Measurements from ENCODE around the gene ANXA4. TPM values are rescaled to one million over a fixed set of nuclear protein-coding genes. Genes with fewer than 3 reads are reported as not detected.

Gene ANXA4
- total RNA-seq, 2 donors from 2014 or later = 62.8 to 67.8 TPM

DNA sequence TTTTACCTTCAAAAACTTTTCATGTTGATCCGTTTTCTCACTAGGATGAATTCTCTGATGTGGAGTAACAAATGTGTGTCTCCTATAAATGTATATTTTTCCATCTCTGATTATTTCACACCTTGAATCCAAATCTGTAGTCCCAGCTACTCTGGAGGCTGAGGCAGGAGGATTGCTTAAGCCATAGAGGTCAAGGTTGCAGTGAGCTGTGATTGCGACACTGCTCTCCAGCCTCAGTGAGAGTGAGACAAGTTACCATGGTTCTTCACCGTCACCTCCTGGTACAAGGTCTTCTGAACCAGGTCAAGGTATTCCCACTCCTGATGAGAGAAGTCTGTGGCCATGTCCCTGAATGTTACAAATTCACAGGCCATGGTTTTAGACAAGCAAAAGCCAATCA lies 102.6 kb downstream of the ANXA4 start:
- Histone ChIP-seq H3K4me3 (no peak overlapping the region), H3K27me3 (replicated peaks; ENCODE audit: insufficient read depth) (no peaks in the 10 kb centered on the region), H3K9me3 (no peaks in the 10 kb centered on the region), H3K27ac (no peak overlapping the region), H3K4me1 (ENCODE audit: control insufficient read depth in 1 of 2, low read depth in 2 of 2) (no peaks in the 10 kb centered on the region), H3K36me3 (peaks cover 10% of the 10 kb centered on the region)
- TF ChIP-seq, protein P1, sequence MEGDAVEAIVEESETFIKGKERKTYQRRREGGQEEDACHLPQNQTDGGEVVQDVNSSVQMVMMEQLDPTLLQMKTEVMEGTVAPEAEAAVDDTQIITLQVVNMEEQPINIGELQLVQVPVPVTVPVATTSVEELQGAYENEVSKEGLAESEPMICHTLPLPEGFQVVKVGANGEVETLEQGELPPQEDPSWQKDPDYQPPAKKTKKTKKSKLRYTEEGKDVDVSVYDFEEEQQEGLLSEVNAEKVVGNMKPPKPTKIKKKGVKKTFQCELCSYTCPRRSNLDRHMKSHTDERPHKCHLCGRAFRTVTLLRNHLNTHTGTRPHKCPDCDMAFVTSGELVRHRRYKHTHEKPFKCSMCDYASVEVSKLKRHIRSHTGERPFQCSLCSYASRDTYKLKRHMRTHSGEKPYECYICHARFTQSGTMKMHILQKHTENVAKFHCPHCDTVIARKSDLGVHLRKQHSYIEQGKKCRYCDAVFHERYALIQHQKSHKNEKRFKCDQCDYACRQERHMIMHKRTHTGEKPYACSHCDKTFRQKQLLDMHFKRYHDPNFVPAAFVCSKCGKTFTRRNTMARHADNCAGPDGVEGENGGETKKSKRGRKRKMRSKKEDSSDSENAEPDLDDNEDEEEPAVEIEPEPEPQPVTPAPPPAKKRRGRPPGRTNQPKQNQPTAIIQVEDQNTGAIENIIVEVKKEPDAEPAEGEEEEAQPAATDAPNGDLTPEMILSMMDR (IDR thresholded peaks at IDR 0.05) = no peak
- DNase-seq (ENCODE audit: low spot score) (no peak), ATAC-seq (ENCODE audit: insufficient number of reproducible peaks, low FRiP score, low read depth) (no peak)

DNA sequence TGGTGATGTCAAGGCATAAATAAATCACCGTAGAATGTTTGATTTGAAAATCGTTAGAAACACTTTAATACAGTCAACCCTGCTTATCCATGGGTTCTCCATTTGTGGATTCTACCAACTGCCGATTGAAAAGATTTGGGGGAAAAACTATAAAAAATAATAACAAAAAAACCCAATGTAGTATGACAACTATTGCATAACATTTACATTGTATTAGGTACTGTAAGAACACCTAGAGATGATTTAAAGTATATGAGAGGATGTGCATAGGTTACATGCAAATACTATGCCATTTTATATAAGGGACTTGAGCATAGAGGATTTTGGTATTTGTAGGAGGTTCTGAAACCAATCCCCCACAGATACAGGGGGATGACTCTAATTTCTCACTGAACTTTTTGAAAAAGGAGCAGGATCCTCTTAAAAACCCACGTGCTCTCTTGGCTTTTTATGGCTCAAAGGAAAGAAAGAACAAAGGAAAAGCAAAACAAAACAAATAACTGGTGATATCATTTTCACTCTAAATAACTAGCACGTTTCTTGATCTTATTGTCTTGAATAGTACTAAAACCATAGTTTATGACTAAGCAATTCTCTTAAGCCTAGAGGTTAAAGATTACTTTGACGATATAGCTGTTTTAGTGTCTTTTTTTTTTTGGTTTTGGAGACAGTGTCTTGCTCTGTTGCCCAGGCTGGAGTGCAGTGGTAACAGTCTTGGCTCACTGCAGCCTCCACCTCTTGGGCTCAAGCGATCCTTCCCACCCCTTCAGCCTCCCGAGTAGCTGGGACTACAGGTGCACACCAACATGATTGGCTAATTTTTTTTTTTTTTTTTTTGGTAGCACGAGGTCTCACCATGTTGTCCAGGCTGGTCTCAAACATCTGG lies 104.5 kb downstream of the ANXA4 start:
- ATAC-seq (ENCODE audit: insufficient number of reproducible peaks, low FRiP score, low read depth) (no peak), DNase-seq (ENCODE audit: low spot score) (no peak)
- H3K4me3 ChIP-seq = no peak overlapping the region
- H3K36me3 ChIP-seq = peaks cover 11% of the 10 kb centered on the region
- no peaks in the 10 kb centered on the region for H3K27me3 ChIP-seq (replicated peaks; ENCODE audit: insufficient read depth)
- no peak overlapping the region for H3K27ac ChIP-seq
- H3K4me1 ChIP-seq (ENCODE audit: control insufficient read depth in 1 of 2, low read depth in 2 of 2) = no peaks in the 10 kb centered on the region
- TF ChIP-seq, protein P1 (IDR thresholded peaks at IDR 0.05) = no peak
- no peaks in the 10 kb centered on the region for H3K9me3 ChIP-seq

DNA sequence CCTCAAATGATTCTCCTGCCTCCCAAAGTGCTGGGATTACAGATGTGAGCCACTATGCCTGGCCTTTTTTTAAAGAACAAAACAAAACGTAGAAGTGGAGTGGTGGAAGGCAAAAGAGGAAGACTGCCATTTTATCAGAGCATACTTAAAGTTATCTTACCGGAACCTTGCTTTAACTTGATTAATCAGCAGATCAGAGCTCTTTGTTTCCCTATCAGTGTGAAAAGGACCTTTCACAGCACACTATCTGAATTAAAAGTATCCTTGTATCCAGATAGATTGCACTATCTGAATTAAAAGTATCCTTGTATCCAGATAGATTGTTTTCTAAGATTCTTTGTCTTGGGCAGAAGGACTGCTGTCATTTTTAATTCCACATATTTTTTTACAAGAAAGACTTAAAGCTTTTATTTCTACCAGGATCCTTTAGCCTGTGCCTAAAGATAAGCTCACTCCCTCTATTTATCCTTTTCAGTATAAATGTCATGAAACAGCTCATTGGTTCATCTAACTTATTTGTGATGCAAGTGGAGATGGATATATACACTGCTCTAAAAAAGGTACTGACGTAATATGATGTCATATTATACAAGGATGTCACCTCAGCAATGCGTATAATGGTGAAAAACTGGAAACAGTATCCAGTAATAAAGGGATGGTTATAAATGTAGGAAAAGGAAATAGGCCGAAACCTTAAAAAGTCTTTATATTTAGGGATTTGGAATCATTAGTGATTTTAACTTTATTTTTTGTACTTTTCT lies 105.3 kb downstream of the ANXA4 start:
- Histone ChIP-seq H3K36me3 (peaks cover 11% of the 10 kb centered on the region), H3K4me3 (no peak overlapping the region), H3K4me1 (ENCODE audit: control insufficient read depth in 1 of 2, low read depth in 2 of 2) (no peaks in the 10 kb centered on the region), H3K9me3 (no peaks in the 10 kb centered on the region), H3K27me3 (replicated peaks; ENCODE audit: insufficient read depth) (no peaks in the 10 kb centered on the region), H3K27ac (no peak overlapping the region)
- ATAC-seq (ENCODE audit: insufficient number of reproducible peaks, low FRiP score, low read depth) (no peak), DNase-seq (ENCODE audit: low spot score) (no peak)
- TF ChIP-seq, protein P1 (IDR thresholded peaks at IDR 0.05) = no peak

DNA sequence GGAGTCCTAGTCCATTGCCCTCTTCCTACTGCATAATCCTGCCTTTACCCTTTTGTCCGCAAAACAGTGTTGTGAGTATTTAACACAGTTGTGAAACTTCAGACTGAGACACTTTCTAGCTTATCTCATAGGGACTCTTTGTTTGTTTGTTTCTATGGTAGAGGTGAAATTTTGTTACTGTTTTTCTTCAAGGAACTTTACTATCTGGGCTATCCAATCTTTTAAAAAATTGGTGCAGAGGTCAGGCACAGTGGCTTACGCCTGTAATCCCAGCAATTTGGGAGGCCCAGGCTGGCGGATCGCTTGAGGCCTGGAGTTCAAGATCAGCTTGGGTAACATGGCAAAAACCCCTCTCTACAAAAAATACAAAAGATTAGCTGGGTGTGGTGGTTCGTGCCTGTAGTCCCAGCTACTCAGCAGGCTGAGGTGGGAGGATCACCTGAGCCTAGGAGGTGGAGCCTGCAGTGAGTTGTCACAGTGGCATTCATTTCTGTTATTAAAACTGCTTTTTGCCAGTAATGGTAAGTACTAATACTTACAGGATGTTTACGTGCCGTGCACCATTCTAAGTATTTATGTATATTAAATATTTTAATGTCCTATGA lies 106.4 kb downstream of the ANXA4 start:
- peaks cover 15% of the 10 kb centered on the region for H3K36me3 ChIP-seq
- H3K27ac ChIP-seq = no peak overlapping the region
- ATAC-seq (ENCODE audit: insufficient number of reproducible peaks, low FRiP score, low read depth) = no peak
- no peak overlapping the region for H3K4me3 ChIP-seq
- no peaks in the 10 kb centered on the region for H3K27me3 ChIP-seq (replicated peaks; ENCODE audit: insufficient read depth)
- DNase-seq (ENCODE audit: low spot score) = no peak
- TF ChIP-seq, protein P1 (IDR thresholded peaks at IDR 0.05) = no peak
- H3K9me3 ChIP-seq = no peaks in the 10 kb centered on the region
- no peaks in the 10 kb centered on the region for H3K4me1 ChIP-seq (ENCODE audit: control insufficient read depth in 1 of 2, low read depth in 2 of 2)

DNA sequence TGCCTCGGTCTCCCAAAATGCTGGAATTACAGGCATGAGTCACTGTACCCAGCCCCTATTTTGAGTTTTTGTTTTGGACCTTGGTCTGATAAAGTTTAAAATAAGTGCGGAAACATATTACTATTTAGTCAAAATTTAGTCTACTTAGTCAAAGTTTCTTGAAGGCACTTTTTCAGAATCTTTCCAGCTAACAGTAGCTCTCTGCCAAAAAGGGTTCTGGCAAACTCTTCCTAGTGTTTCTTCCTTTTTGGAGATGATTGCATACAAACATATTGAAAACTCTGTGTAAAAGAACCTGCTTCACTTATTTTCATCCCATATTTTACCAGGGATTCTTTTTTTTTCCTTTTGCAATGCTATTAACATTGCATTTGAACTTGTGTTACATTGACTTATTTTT lies 116.3 kb downstream of the ANXA4 start:
- TF ChIP-seq, protein P1 (IDR thresholded peaks at IDR 0.05) = no peak
- H3K9me3 ChIP-seq = no peaks in the 10 kb centered on the region
- no peak for ATAC-seq (ENCODE audit: insufficient number of reproducible peaks, low FRiP score, low read depth)
- H3K36me3 ChIP-seq = no peaks in the 10 kb centered on the region
- H3K4me3 ChIP-seq = no peak overlapping the region
- H3K4me1 ChIP-seq (ENCODE audit: control insufficient read depth in 1 of 2, low read depth in 2 of 2) = no peaks in the 10 kb centered on the region
- H3K27me3 ChIP-seq (replicated peaks; ENCODE audit: insufficient read depth) = no peaks in the 10 kb centered on the region
- no peak for DNase-seq (ENCODE audit: low spot score)
- H3K27ac ChIP-seq = no peak overlapping the region

Data from thoracic aorta (tissue), 2 donors.